ENCODE measurements around the gene PDE4D. TPM values are rescaled to one million over a fixed set of nuclear protein-coding genes. Genes with fewer than 3 reads are reported as not detected.

PDE4D gene
- total RNA-seq, 1 experiment from 2014 or later = 6.5 TPM

GRCh38 chr5:59522201-59522831, 371.2 kb downstream of the PDE4D start:
- H3K4me3 ChIP-seq (ENCODE audit: low read depth, low read length, poor library complexity, severe bottlenecking) = no peak overlapping the region
- H3K4me1 ChIP-seq (ENCODE audit: insufficient read depth, low read length, poor library complexity, severe bottlenecking) = no peaks in the 10 kb centered on the region
- H3K27ac ChIP-seq (ENCODE audit: low read depth, low read length, poor library complexity, severe bottlenecking) = no peak overlapping the region
- no peaks in the 10 kb centered on the region for H3K36me3 ChIP-seq (ENCODE audit: insufficient read depth, low read length, poor library complexity, severe bottlenecking)
- intact Hi-C loops (cut with micrococcal nuclease; ENCODE audit: unreplicated experiment) = no loop called here
- POLR2A ChIA-PET (ENCODE audit: low non-redundant PET) = no interaction called here
- DNase-seq (ENCODE audit: low spot score) = no peak
- BruUV-seq (replicated peaks) = no TSS peak
- H3K27me3 ChIP-seq (replicated peaks; ENCODE audit: insufficient read depth, low read depth, low read length, poor library complexity) = no peaks in the 10 kb centered on the region
- H3K9me3 ChIP-seq (ENCODE audit: low read depth, low read length, poor library complexity, severe bottlenecking) = no peaks in the 10 kb centered on the region
- TF ChIP-seq EZH2 (IDR thresholded peaks at IDR 0.05; ENCODE audit: borderline replicate concordance, low read depth, low read length, poor library complexity, severe bottlenecking) (no peak), CTCF (conservative IDR thresholded peaks at IDR 0.05; ENCODE audit: low read depth, low read length) (no peak)
- CTCF ChIA-PET = no interaction called here

GRCh38 chr5:59521476-59521875, 372.1 kb downstream of the PDE4D start:
- Histone ChIP-seq H3K4me3 (ENCODE audit: low read depth, low read length, poor library complexity, severe bottlenecking) (no peak overlapping the region), H3K27me3 (replicated peaks; ENCODE audit: insufficient read depth, low read depth, low read length, poor library complexity) (no peaks in the 10 kb centered on the region), H3K27ac (ENCODE audit: low read depth, low read length, poor library complexity, severe bottlenecking) (no peak overlapping the region), H3K4me1 (ENCODE audit: insufficient read depth, low read length, poor library complexity, severe bottlenecking) (no peaks in the 10 kb centered on the region), H3K36me3 (ENCODE audit: insufficient read depth, low read length, poor library complexity, severe bottlenecking) (no peaks in the 10 kb centered on the region), H3K9me3 (ENCODE audit: low read depth, low read length, poor library complexity, severe bottlenecking) (no peaks in the 10 kb centered on the region)
- ChIA-PET POLR2A (ENCODE audit: low non-redundant PET) (no interaction called here), CTCF (no interaction called here)
- intact Hi-C loops (cut with micrococcal nuclease; ENCODE audit: unreplicated experiment) = no loop called here
- no TSS peak for BruUV-seq (replicated peaks)
- no peak for DNase-seq (ENCODE audit: low spot score)
- TF ChIP-seq EZH2 (IDR thresholded peaks at IDR 0.05; ENCODE audit: borderline replicate concordance, low read depth, low read length, poor library complexity, severe bottlenecking) (no peak), CTCF (conservative IDR thresholded peaks at IDR 0.05; ENCODE audit: low read depth, low read length) (no peak)

- H3K4me1 ChIP-seq (ENCODE audit: insufficient read depth, low read length, poor library complexity, severe bottlenecking) = no peaks in the 10 kb centered on the region
- intact Hi-C loops (cut with micrococcal nuclease; ENCODE audit: unreplicated experiment) = no loop called here
- no peaks in the 10 kb centered on the region for H3K27me3 ChIP-seq (replicated peaks; ENCODE audit: insufficient read depth, low read depth, low read length, poor library complexity)
- TF ChIP-seq CTCF (conservative IDR thresholded peaks at IDR 0.05; ENCODE audit: low read depth, low read length) (no peak), EZH2 (IDR thresholded peaks at IDR 0.05; ENCODE audit: borderline replicate concordance, low read depth, low read length, poor library complexity, severe bottlenecking) (no peak)
- CTCF ChIA-PET = no interaction called here
- no peaks in the 10 kb centered on the region for H3K9me3 ChIP-seq (ENCODE audit: low read depth, low read length, poor library complexity, severe bottlenecking)
- no peaks in the 10 kb centered on the region for H3K36me3 ChIP-seq (ENCODE audit: insufficient read depth, low read length, poor library complexity, severe bottlenecking)
- DNase-seq (ENCODE audit: low spot score) = no peak
- POLR2A ChIA-PET (ENCODE audit: low non-redundant PET) = no interaction called here
- H3K27ac ChIP-seq (ENCODE audit: low read depth, low read length, poor library complexity, severe bottlenecking) = no peak overlapping the region
- H3K4me3 ChIP-seq (ENCODE audit: low read depth, low read length, poor library complexity, severe bottlenecking) = no peak overlapping the region
- BruUV-seq (replicated peaks) = no TSS peak
Observed at GRCh38 chr5:59519338-59519737, 374.2 kb downstream of the PDE4D start.
